K562 (cell line): ENCODE data around the gene KCND3. TPM values are rescaled to one million over a fixed set of nuclear protein-coding genes. Genes with fewer than 3 reads are reported as not detected.

ENCODE experiments used
- ATAC-seq: fragments of 200-7000 bp; cut with Tn5 transposase; 3 replicates; pipeline ENCODE4 v1.9.1; 2020; ENCODE audit warnings: moderate library complexity
- BruUV-seq: library from RNA; stranded (reverse); fragments of 400-500 nt; replicated peaks from 2 replicates; lab custom pipeline; 2021; lab: Mats Ljungman, UMichigan
- CTCF ChIA-PET: fragments of 300-600 bp; formaldehyde crosslinking; extraction: SDS; loops from one replicate; lab custom pipeline; 2021; ENCODE audit warnings: low intra/inter-chr PET ratio; lab: Yijun Ruan, JAX
- POLR2A ChIA-PET: fragments of 300-600, 350-650 bp; sonication (Branson Sonifier 250); formaldehyde crosslinking; extraction: SDS; loops from one replicate; lab custom pipeline; 2021; ENCODE audit warnings: antibody characterized with exemption, inconsistent platforms; lab: Yijun Ruan, JAX
- DNase-seq, 4 experiments: peaks; one replicate each; pipeline versions ENCODE4 v3.0.0 to v3.0.0-alpha.2; 2011 to 2018; ENCODE audit warnings: low spot score in 3 of 4, mixed read lengths in 3 of 4; ENCODE audit errors: extremely low read depth in 1 of 4
- FAIRE-seq: peaks from 2 replicates; lab custom pipeline; 2011; peaks lifted over from hg19 to GRCh38; lab: Jason Lieb, UNC
- H2AFZ ChIP-seq: 2 replicates; pipeline ENCODE4 v1.6.0; 2011; ENCODE audit warnings: low read depth, low read length, control low read depth, inconsistent platforms
- H3K27ac ChIP-seq: fragments of 200-600 bp; 3 replicates; pipeline ENCODE4 v1.8.0; 2011; ENCODE audit warnings: low read depth, mild to moderate bottlenecking, control low read depth, inconsistent platforms, low read length, moderate library complexity, mixed read lengths; ENCODE audit errors: extremely low read depth
- H3K27me3 ChIP-seq, 2 experiments: fragments of 300-600 bp in 1 of 2; 2 replicates in 1 of 2; 3 replicates in 1 of 2; pipeline versions ENCODE4 v1.6.0 to v1.8.0; 2011; ENCODE audit warnings: inconsistent platforms in 2 of 2, low read length in 2 of 2, mild to moderate bottlenecking in 1 of 2, mixed read lengths in 1 of 2, moderate library complexity in 1 of 2; ENCODE audit not compliant: control insufficient read depth in 2 of 2, insufficient read depth in 2 of 2
- H3K36me3 ChIP-seq: fragments of 300-600 bp; 3 replicates; pipeline ENCODE4 v1.8.0; 2011; ENCODE audit warnings: mild to moderate bottlenecking, low read length, inconsistent platforms; ENCODE audit not compliant: control insufficient read depth, insufficient read depth
- H3K4me1 ChIP-seq, 2 experiments: fragments of 200-600 bp in 1 of 2; replicated peaks in 1 of 2; 2 replicates in 1 of 2; 3 replicates in 1 of 2; pipeline versions ENCODE4 v1.5.1 to v1.8.0; 2011; ENCODE audit warnings: inconsistent platforms in 2 of 2, low read length in 2 of 2, mild to moderate bottlenecking in 1 of 2, mixed read lengths in 1 of 2, moderate library complexity in 1 of 2; ENCODE audit not compliant: control insufficient read depth in 2 of 2, insufficient read depth in 2 of 2
- H3K4me2 ChIP-seq: 2 replicates; pipeline ENCODE4 v1.6.1; 2011; ENCODE audit warnings: low read length, control low read depth, inconsistent platforms, mixed read lengths; ENCODE audit not compliant: insufficient read depth
- H3K4me3 ChIP-seq: fragments of 200-600 bp; sonication (generic), shearing (Covaris generic); 2 replicates; pipeline ENCODE4 v1.5.1; 2016; ENCODE audit warnings: control low read depth, inconsistent platforms
- H3K79me2 ChIP-seq: fragments of 200-600 bp; 3 replicates; pipeline ENCODE4 v1.8.0; 2011; ENCODE audit warnings: low read length, inconsistent platforms; ENCODE audit not compliant: control insufficient read depth, insufficient read depth
- H3K9ac ChIP-seq, 2 experiments: 2 replicates each; pipeline versions ENCODE4 v1.6.0 to v1.6.1; 2011; ENCODE audit warnings: low read depth in 2 of 2, low read length in 2 of 2, control low read depth in 1 of 2, inconsistent platforms in 1 of 2, mild to moderate bottlenecking in 1 of 2, mixed read lengths in 1 of 2; ENCODE audit not compliant: insufficient read depth in 1 of 2
- H3K9me1 ChIP-seq: one replicate; pipeline ENCODE4 v1.6.0; 2011; ENCODE audit warnings: inconsistent platforms, mild to moderate bottlenecking, low read length, moderate library complexity; ENCODE audit not compliant: control insufficient read depth, insufficient read depth
- H3K9me3 ChIP-seq: replicated peaks from 2 replicates; pipeline ENCODE4 v1.5.1; 2011; ENCODE audit warnings: low read depth, low read length, inconsistent platforms; ENCODE audit not compliant: control insufficient read depth, insufficient read depth
- H4K20me1 ChIP-seq: replicated peaks from 2 replicates; pipeline ENCODE4 v1.6.1; 2011; ENCODE audit warnings: low read length, inconsistent platforms, mixed read lengths; ENCODE audit not compliant: control insufficient read depth, insufficient read depth
- HDAC2 ChIP-seq: fragments of 450-650 bp; IDR thresholded peaks from 2 replicates; pipeline ENCODE4 v1.6.1; 2016; ENCODE audit warnings: mild to moderate bottlenecking
- ILF3 ChIP-seq: fragments of 450-650 bp; IDR thresholded peaks from 2 replicates; pipeline ENCODE4 v1.6.1; 2018; ENCODE audit warnings: antibody characterized with exemption, mild to moderate bottlenecking, moderate library complexity, borderline replicate concordance
- JUN ChIP-seq, 2 experiments: sonication (generic) in 1 of 2; formaldehyde crosslinking in 1 of 2; IDR thresholded peaks; 2 replicates each; pipeline versions ENCODE4 v1.6.1 to v1.8.0; 2012 to 2022; ENCODE audit warnings: borderline replicate concordance in 2 of 2, mild to moderate bottlenecking in 2 of 2, improper control_type of control experiment in 1 of 2, low read depth in 1 of 2, low read length in 1 of 2, missing genetic modification reagents in 1 of 2
- NCOA4 ChIP-seq: fragments of 450-650 bp; IDR thresholded peaks from 2 replicates; pipeline ENCODE4 v1.6.1; 2018; ENCODE audit warnings: mild to moderate bottlenecking; ENCODE audit not compliant: partially characterized antibody
- NR2C2 ChIP-seq, 2 experiments: fragments of 200-800 bp in 1 of 2; sonication (Bioruptor generic) in 1 of 2; sonication (generic) in 1 of 2; formaldehyde crosslinking in 1 of 2; IDR thresholded peaks; 2 replicates each; pipeline versions ENCODE4 v1.6.1 to v1.8.0; 2016 to 2022; ENCODE audit warnings: mild to moderate bottlenecking in 1 of 2, missing compliant biosample characterization in 1 of 2, missing genetic modification characterization in 1 of 2, missing genetic modification reagents in 1 of 2
- POLR2B ChIP-seq: fragments of 450-650 bp; IDR thresholded peaks from 2 replicates; pipeline ENCODE4 v1.6.1; 2018; ENCODE audit warnings: low read depth; ENCODE audit not compliant: partially characterized antibody
- SAFB2 ChIP-seq: fragments of 200-400 bp; formaldehyde crosslinking; IDR thresholded peaks from 2 replicates; pipeline ENCODE4 v1.6.1; 2018; ENCODE audit warnings: borderline replicate concordance, low read length, low read depth, moderate library complexity; ENCODE audit not compliant: severe bottlenecking
- SMC3 ChIP-seq: conservative IDR thresholded peaks from 2 replicates; pipeline ENCODE4 v1.6.1; 2011; ENCODE audit warnings: low read depth, low read length, improper control_type of control experiment; ENCODE audit not compliant: insufficient read depth
- SNIP1 ChIP-seq: fragments of 450-650 bp; IDR thresholded peaks from 2 replicates; pipeline ENCODE4 v1.7.1; 2017; ENCODE audit warnings: low read depth, mild to moderate bottlenecking
- STAT5A ChIP-seq: IDR thresholded peaks from 2 replicates; pipeline ENCODE4 v1.6.1; 2012; ENCODE audit warnings: low read length, inconsistent platforms, borderline replicate concordance
- TCFL5 ChIP-seq: fragments of 250-450 bp; sonication (Bioruptor Pico); conservative IDR thresholded peaks from 2 replicates; pipeline ENCODE4 v1.6.1; 2021; ENCODE audit warnings: mild to moderate bottlenecking, moderate library complexity, matching md5 sums
- WHSC1 ChIP-seq: IDR thresholded peaks from one replicate; pipeline ENCODE4 v1.6.1; 2012; ENCODE audit warnings: low read length, control low read depth, inconsistent platforms
- ZNF24 ChIP-seq: fragments of 450-650 bp; IDR thresholded peaks from 2 replicates; pipeline ENCODE4 v1.6.1; 2016
- ZNF77 ChIP-seq: fragments of 250-450 bp; sonication (Bioruptor Pico); IDR thresholded peaks from 2 replicates; pipeline ENCODE4 v1.5.0; 2020
- WGBS: fragments of 100-300 bp; shearing (Covaris generic); methylation state at CpG from one replicate; pipeline ENCODE4 v1.1.6; 2016; ENCODE audit warnings: low coverage, mixed read lengths; ENCODE audit not compliant: insufficient coverage; ENCODE audit errors: missing lambda C conversion rate; 5-methylcytosine and 5-hydroxymethylcytosine counted together
- in situ Hi-C: fragments of 300-500 bp; cut with MboI; formaldehyde crosslinking; loops from 4 replicates; pipeline ENCODE4 v1.15.0; 2018; ENCODE audit warnings: inconsistent platforms, mixed read lengths
- intact Hi-C: fragments of 100-400 bp; cut with micrococcal nuclease; formaldehyde crosslinking; loops from 2 replicates; pipeline ENCODE4 v1.14.2; 2022
- polyA plus RNA-seq, 8 experiments: library from polyadenylated mRNA; depleted of rRNA in 4 of 8; stranded (reverse) in 5 of 8; unstranded in 3 of 8; fragments of >200 nt; fragmentation: Nextera tagmentation in 2 of 8; fragmentation: Illumina TruSeq in 1 of 8; extraction: Ambion mirVana in 2 of 8; extraction: Trizol in 1 of 8; gene quantifications; 2 replicates each; pipeline versions ENCODE4 v1.2.1 to v1.2.3, GENCODE V29; 2011 to 2014; ENCODE audit warnings: inconsistent platforms in 1 of 8, missing spikeins in 1 of 8
- total RNA-seq, 7 experiments: library from RNA; depleted of rRNA in 6 of 7; stranded (reverse); fragments of >200 nt in 6 of 7; fragmentation: Illumina TruSeq in 2 of 7; extraction: Trizol in 2 of 7; gene quantifications; 2 replicates each; pipeline versions ENCODE4 v1.2.1 to v1.2.3, GENCODE V29; 2011 to 2021; ENCODE audit warnings: low replicate concordance in 1 of 7
- TF ChIP-seq, protein P1 (sequence below): fragments of 250-450 bp; sonication (Bioruptor Pico); IDR thresholded peaks from 2 replicates; pipeline ENCODE4 v1.8.0; 2021; ENCODE audit warnings: moderate library complexity, mild to moderate bottlenecking, inconsistent platforms
- TF ChIP-seq, protein P2 (sequence below): sonication (generic); formaldehyde crosslinking; IDR thresholded peaks from 2 replicates; pipeline ENCODE4 v1.8.0; 2022; ENCODE audit warnings: mild to moderate bottlenecking, missing genetic modification reagents, borderline replicate concordance
- TF ChIP-seq, protein P3 (sequence below): sonication (generic); formaldehyde crosslinking; IDR thresholded peaks from 2 replicates; pipeline ENCODE4 v1.8.1; 2022; ENCODE audit warnings: missing genetic modification reagents

KCND3 gene
- total and polyA plus RNA-seq, 9 of the 15 experiments (the other 6 are each of a cell fraction or from before 2014, with no cell fraction given) = not detected

DNA sequence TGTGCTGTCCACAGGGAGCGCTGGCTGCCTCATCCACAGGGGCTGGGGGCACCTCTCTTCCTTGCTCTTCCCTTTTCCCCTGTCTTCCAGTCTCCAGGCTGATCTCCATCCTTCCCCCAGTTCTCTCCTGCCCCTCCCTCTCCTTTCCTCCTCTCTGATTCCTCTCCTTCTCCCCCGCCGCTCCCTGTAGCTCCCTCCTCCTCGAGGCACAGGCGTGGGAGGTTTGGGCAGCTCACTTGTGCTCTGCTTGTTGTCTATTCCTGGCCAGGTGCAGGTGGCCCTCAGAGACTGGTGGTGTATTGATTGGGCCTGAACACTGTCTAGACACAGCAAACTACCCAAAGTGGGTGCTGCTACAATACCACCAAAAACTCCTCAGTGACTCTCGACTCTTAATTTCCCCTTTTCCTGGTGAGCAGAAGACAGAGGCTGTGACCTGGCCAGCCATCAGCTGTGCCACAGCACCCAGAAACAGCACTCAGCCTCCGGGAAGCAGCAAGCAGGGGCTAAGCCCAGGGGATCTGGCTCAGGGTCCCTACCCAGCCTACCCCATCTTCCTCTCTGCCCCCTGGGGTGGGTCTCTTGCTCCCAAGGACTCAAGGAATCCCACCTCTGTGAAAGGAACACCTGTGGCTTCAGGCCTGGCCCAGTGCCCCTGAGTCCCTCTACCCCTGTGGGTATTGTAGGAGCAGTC, 140.5 kb downstream of the KCND3 start:
- Histone ChIP-seq H2AFZ (no peak overlapping the region), H3K27ac (no peak overlapping the region), H3K27me3 (peaks cover 8 to 37% of the 10 kb centered on the region in 2 experiments; a peak in 4 of 5 replicates), H3K36me3 (no peaks in the 10 kb centered on the region), H3K4me1 (no peaks in the 10 kb centered on the region), H3K9ac (no peak overlapping the region), H3K79me2 (no peaks in the 10 kb centered on the region), H3K9me1 (no peaks in the 10 kb centered on the region), H3K4me3 (no peak overlapping the region), H3K4me2 (no peak overlapping the region), H4K20me1 (peaks cover 3% of the 10 kb centered on the region; the same call in 1 of the 2 replicates), H3K9me3 (no peaks in the 10 kb centered on the region)
- DNase-seq (no peak), FAIRE-seq (no peak), ATAC-seq (no peak)
- in situ Hi-C loops = no loop called here
- CTCF ChIA-PET = no interaction called here
- intact Hi-C loops = no loop called here
- POLR2A ChIA-PET = interaction anchor here (1.1 kb wide), 1 partner anchor 39 kb away, joined by 3 read pairs; no protein-coding TSS in a partner anchor
- 0% methylated on average over 7 of the region's 7 CpGs for WGBS
- BruUV-seq = no TSS peak
- TF ChIP-seq, protein P1, sequence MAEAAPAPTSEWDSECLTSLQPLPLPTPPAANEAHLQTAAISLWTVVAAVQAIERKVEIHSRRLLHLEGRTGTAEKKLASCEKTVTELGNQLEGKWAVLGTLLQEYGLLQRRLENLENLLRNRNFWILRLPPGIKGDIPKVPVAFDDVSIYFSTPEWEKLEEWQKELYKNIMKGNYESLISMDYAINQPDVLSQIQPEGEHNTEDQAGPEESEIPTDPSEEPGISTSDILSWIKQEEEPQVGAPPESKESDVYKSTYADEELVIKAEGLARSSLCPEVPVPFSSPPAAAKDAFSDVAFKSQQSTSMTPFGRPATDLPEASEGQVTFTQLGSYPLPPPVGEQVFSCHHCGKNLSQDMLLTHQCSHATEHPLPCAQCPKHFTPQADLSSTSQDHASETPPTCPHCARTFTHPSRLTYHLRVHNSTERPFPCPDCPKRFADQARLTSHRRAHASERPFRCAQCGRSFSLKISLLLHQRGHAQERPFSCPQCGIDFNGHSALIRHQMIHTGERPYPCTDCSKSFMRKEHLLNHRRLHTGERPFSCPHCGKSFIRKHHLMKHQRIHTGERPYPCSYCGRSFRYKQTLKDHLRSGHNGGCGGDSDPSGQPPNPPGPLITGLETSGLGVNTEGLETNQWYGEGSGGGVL (CRISPR knock-in tag) = no peak
- TF ChIP-seq NCOA4 (no peak), JUN (IDR thresholded peaks at IDR 0.05; ENCODE audit: borderline replicate concordance, low read depth, low read length) (no peak), JUN (CRISPR knock-in tag; IDR thresholded peaks at IDR 0.05; ENCODE audit: borderline replicate concordance) (no peak), NR2C2 (CRISPR knock-in tag; IDR thresholded peaks at IDR 0.05) (no peak), NR2C2 (tag; IDR thresholded peaks at IDR 0.05) (no peak), STAT5A (no peak), SMC3 (no peak), ZNF77 (CRISPR knock-in tag) (no peak), WHSC1 (no peak), HDAC2 (no peak), ILF3 (no peak), SAFB2 (no peak), TCFL5 (CRISPR knock-in tag) (no peak), POLR2B (no peak), SNIP1 (no peak), ZNF24 (no peak)
- TF ChIP-seq, protein P2, sequence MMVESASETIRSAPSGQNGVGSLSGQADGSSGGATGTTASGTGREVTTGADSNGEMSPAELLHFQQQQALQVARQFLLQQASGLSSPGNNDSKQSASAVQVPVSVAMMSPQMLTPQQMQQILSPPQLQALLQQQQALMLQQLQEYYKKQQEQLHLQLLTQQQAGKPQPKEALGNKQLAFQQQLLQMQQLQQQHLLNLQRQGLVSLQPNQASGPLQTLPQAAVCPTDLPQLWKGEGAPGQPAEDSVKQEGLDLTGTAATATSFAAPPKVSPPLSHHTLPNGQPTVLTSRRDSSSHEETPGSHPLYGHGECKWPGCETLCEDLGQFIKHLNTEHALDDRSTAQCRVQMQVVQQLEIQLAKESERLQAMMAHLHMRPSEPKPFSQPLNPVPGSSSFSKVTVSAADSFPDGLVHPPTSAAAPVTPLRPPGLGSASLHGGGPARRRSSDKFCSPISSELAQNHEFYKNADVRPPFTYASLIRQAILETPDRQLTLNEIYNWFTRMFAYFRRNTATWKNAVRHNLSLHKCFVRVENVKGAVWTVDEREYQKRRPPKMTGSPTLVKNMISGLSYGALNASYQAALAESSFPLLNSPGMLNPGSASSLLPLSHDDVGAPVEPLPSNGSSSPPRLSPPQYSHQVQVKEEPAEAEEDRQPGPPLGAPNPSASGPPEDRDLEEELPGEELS = no peak
- TF ChIP-seq, protein P3, sequence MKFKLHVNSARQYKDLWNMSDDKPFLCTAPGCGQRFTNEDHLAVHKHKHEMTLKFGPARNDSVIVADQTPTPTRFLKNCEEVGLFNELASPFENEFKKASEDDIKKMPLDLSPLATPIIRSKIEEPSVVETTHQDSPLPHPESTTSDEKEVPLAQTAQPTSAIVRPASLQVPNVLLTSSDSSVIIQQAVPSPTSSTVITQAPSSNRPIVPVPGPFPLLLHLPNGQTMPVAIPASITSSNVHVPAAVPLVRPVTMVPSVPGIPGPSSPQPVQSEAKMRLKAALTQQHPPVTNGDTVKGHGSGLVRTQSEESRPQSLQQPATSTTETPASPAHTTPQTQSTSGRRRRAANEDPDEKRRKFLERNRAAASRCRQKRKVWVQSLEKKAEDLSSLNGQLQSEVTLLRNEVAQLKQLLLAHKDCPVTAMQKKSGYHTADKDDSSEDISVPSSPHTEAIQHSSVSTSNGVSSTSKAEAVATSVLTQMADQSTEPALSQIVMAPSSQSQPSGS (CRISPR knock-in tag) = no peak
